ENCODE measurements around the gene ADGRG3. TPM values are rescaled to one million over a fixed set of nuclear protein-coding genes. Genes with fewer than 3 reads are reported as not detected.
A peak's percentile ranks its signal among the peaks of the same experiment; 100 is the strongest.

ADGRG3 gene
- total and polyA plus RNA-seq, 11 donors, result 0.12 to 1.4 (median 0.53) TPM

DNA sequence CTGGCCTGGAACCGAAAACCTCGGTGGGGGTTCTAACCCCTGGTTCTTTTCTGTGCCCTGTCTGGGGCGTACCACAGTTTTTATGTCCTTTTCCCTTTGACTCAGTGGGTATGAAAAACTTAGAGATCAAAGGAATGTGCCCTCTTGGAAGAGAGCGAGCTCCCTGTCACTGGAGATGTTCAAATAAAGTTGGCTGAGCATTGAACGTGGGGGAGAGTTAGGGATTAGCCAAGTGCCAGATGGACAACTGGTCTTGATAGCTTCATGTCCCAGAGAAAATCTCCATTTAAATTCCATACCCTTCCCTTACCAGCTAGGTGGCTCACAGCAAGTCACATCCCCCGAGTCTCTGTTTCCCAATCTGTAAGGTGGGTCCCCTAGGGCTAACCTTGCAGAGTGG, 30.1 kb upstream of the ADGRG3 start:
- no peak for ATAC-seq
- H3K9me3 ChIP-seq, result no peaks in the 10 kb centered on the region
- peak overlapping the region in 4 of 12 donors; percentile 12 to 29 (median 22) for H3K4me3 ChIP-seq
- H3K4me1 ChIP-seq, result peaks cover 9 to 92% (median 68%) of the 10 kb centered on the region in 12 donors
- WGBS, 4 donors, result 68 to 72% (median 69%) methylated on average over 6 of the region's 6 CpGs
- no peaks in the 10 kb centered on the region for H3K27me3 ChIP-seq
- no peaks in the 10 kb centered on the region for H3K36me3 ChIP-seq
- intact Hi-C loops (cut with DNase I), result no loop called here
- TF ChIP-seq, protein P1, sequence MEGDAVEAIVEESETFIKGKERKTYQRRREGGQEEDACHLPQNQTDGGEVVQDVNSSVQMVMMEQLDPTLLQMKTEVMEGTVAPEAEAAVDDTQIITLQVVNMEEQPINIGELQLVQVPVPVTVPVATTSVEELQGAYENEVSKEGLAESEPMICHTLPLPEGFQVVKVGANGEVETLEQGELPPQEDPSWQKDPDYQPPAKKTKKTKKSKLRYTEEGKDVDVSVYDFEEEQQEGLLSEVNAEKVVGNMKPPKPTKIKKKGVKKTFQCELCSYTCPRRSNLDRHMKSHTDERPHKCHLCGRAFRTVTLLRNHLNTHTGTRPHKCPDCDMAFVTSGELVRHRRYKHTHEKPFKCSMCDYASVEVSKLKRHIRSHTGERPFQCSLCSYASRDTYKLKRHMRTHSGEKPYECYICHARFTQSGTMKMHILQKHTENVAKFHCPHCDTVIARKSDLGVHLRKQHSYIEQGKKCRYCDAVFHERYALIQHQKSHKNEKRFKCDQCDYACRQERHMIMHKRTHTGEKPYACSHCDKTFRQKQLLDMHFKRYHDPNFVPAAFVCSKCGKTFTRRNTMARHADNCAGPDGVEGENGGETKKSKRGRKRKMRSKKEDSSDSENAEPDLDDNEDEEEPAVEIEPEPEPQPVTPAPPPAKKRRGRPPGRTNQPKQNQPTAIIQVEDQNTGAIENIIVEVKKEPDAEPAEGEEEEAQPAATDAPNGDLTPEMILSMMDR (IDR thresholded peaks at IDR 0.05), result no peak
- H3K27ac ChIP-seq, result peak overlapping the region; percentile 39 to 93 (median 88)
- no peak for DNase-seq

DNA sequence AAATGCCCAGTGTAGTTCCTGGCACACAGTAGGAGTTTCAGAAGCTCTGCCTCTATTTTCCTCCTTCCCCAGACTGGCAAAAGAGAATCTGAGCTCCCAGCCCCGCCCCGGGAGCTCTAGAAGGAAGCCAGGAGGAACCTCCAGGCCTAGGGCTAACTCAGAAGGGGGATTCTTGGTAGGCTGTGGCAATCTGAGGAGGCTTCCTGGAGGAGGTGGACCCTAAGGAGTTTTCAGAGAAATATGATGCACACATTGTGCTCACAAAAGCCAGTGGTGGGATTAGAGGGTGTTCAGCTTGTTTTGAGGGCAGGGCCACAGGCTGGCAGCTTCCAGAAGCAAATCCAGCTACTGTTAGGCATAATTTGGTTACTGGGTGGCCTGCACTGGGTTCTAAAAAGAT, 29.7 kb upstream of the ADGRG3 start:
- Histone ChIP-seq H3K27ac (peak overlapping the region; percentile 39 to 93 (median 88)), H3K27me3 (no peaks in the 10 kb centered on the region), H3K36me3 (no peaks in the 10 kb centered on the region), H3K9me3 (no peaks in the 10 kb centered on the region), H3K4me1 (peaks cover 5 to 92% (median 69%) of the 10 kb centered on the region in 12 donors), H3K4me3 (peak overlapping the region in 3 of 12 donors; percentile 12 to 29 (median 18))
- DNase-seq (no peak), ATAC-seq (no peak)
- no peak for TF ChIP-seq POLR2A (IDR thresholded peaks at IDR 0.05)
- TF ChIP-seq, protein P1 (IDR thresholded peaks at IDR 0.05), result no peak
- 54 to 80% (median 66%) methylated on average over 2 of the region's 2 CpGs for WGBS, 4 donors
- intact Hi-C loops (cut with DNase I), result no loop called here

DNA sequence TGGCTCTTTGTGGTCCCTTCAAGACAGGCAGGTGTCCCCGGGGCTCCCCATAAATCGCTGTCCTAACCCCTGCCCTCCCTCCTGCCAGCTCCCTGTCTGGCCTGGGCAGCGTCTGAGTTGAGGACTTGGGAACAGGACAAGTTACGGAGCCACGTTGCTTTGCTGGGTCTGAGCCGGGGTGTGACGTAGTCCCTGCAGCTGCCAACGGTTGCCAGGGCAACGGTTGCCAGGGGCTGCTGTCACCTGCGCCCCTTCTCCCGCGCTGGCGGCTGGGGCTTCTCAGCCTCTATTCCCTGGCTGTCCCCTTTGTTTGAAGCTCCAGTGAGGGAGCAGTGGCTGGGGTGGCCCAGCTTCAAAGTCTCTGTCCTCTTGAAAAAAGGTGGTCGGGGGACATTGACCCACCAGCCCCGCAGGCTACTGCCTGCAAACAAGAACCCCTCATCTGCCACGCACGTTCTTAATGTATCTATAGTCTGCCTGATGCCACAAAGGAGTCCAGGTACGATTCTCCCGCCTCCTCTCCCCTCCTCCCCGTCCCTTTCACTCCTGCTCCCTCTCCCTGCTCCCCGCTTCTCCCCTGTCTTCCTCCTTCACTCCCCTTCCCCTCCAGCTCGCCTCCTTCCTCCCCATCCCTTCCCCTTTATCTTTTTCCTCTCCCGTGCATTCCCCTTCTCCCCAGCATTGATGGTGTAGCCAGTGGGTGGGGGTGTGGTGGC, 28.8 kb upstream of the ADGRG3 start:
- peak in 3 of 4 donors; percentile 32 to 64 (median 36) for ATAC-seq
- peak in 4 of 5 donors; percentile 45 to 78 (median 70) for DNase-seq
- no peaks in the 10 kb centered on the region for H3K27me3 ChIP-seq
- peak overlapping the region; percentile 20 to 93 (median 86) for H3K27ac ChIP-seq
- no peaks in the 10 kb centered on the region for H3K9me3 ChIP-seq
- H3K36me3 ChIP-seq, result no peaks in the 10 kb centered on the region
- peaks cover 5 to 86% (median 62%) of the 10 kb centered on the region in 12 donors for H3K4me1 ChIP-seq
- intact Hi-C loops (cut with DNase I), result no loop called here
- TF ChIP-seq, protein P1 (IDR thresholded peaks at IDR 0.05), result no peak
- H3K4me3 ChIP-seq, result peak overlapping the region in 2 of 12 donors; percentile 7 to 12
- 26 to 34% (median 28%) methylated on average over 20 to 23 of the region's 23 CpGs for WGBS, 4 donors

DNA sequence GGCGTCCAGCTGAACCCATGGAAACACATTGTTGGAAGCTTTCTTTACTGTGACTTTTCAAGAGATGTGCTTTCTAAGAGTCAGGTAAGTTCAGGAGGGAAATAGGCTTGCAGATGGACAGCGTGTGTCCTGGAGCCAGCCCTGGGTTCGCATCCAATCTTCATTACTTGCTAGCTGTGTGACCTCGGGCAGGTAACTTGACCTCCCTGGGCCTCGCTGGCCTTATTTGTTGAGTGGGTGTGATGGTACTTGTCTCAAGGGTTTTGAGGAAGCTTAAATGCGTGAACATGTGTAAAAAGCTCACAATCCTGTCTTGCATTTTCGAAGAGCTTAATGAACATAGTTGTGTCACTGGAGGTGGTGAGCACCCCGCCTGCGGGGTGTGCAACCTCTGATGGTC, 27.9 kb upstream of the ADGRG3 start:
- peak overlapping the region; percentile 23 to 93 (median 79) for H3K27ac ChIP-seq
- H3K4me3 ChIP-seq, result no peak overlapping the region
- TF ChIP-seq POLR2A (IDR thresholded peaks at IDR 0.05), result no peak
- TF ChIP-seq, protein P1 (IDR thresholded peaks at IDR 0.05), result no peak
- no peaks in the 10 kb centered on the region for H3K27me3 ChIP-seq
- DNase-seq (no peak), ATAC-seq (no peak)
- peaks cover 5 to 82% (median 56%) of the 10 kb centered on the region in 12 donors for H3K4me1 ChIP-seq
- H3K9me3 ChIP-seq, result no peaks in the 10 kb centered on the region
- no peaks in the 10 kb centered on the region for H3K36me3 ChIP-seq
- intact Hi-C loops (cut with DNase I), result no loop called here
- WGBS, 4 donors, result 85 to 88% (median 86%) methylated on average over 9 of the region's 9 CpGs
